ENCODE data around the gene SLC6A3.

Gene SLC6A3

DNA sequence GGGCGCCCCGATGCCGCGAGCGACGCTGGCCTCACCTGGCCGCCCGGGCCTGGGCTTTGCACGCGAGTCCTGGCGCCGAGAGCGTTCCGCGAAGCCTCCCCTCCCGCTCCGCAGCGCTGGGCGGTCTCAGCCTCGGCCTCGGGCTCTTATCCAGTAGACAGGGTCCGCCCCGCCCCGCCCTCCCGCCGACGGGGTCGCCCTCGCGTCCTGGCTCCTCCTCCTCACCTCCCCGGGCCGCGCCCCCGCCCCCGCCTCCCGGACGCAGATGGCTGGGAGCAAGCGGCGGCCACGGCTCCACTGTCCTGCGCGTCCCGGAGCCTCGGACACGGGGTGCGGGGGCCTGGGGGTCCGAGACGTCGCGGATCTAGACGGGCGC lies at the start of gene SLC6A3:
Gene SLC6A3 (minus strand): TSS at position 128 of the 376 bp plus-strand sequence. CDS start 2,243 bp downstream, outside the sequence.
- FAIRE-seq: no peak

DNA sequence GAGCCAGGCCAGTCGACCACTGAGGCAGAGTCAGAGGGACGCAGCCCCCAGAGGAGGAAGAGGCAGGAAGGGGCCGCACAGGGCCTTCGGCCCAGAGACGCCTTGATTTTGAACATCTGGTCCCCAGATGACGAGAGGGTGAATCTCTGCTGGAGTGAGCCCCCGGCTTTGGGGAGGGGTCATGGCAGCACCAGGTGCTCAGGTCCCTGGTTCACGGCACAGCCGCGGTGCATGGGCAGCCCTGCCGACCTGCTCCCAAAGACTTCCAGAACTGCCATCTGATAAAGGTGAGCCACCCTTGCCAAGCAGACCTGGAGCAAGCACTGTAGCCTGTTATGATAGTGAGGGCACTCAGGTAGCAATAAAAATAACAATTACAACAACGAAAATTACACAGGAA lies 48.7 kb upstream of the SLC6A3 start:
- no peak for FAIRE-seq

DNA sequence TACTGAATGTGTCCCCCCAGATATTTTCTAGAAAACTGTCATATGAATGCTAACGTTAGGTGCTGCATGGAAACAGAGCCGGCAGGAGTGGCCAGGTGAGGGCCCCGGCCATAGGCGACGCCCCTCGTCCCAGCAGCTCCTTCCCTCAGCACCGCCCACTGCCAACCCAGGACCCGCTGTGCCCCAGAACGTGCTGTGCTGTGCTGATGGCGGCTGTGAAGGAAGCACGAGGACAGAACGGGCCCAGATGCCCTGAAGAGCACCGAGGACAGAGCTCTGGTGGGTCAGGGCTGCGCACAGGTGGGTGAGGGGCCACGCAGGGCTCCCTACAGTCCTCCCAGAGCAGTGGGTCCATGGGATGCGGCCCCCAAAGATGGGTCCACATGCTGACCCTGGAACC lies 48.2 kb upstream of the SLC6A3 start:
- FAIRE-seq: no peak

DNA sequence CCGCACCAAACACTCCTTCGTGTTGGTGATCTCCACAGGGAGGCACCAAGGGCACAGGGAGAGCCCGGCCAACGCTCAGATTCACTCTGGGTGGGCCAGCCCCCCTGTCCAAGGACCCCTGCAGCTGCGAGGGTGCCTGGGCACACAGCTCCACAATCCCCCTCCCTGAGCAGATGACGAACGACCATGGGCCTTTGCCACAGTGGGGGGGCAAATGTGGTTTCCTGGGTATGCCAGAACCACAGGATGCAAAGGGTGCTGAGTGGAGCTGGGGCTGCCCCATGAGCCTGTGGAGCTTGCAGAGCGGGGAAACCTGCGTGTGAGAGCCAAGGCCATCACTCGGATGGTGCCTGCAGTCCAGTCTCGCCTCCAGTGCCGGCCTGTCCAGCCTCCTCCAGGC lies 47.5 kb upstream of the SLC6A3 start:
- FAIRE-seq: no peak

DNA sequence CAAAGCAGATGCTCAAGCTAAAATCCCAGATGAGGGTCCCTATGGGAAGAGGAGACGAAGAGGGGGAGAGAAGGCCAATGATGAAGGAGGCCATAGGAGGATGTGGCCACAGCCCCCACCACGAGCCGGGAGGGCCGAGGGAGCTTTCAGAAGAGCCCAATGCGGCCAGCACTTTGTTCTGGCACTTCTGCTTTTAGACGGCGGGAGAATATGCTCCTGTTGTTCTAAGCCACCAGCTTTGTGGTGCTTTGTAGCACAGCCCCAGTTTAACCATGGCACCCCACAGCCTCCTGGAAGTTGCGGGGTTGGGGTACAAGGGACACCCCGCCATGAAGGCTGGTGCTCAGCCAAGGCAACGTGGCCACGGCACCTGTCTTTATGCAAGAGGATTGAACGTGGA lies 45.1 kb upstream of the SLC6A3 start:
- no peak for FAIRE-seq

DNA sequence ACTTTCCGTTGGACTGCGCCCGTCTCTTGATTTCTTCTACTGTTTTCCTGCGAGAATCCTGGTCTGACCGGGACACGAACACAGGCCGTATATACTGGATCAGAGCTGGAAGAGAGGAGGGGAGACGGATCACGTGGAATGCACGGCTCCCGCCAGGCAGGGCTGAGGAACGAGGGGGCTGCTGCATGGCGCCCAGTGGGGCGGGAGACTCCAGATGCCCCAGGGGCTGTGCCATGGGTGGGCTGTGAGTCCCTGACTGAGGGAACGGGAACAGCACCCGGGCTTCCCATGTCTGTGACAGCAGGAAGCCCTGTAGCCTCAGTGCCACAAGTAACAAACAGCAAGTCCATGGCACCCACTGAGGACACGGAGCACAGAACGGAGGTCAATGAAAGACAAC lies 44.5 kb upstream of the SLC6A3 start:
- no peak for FAIRE-seq

DNA sequence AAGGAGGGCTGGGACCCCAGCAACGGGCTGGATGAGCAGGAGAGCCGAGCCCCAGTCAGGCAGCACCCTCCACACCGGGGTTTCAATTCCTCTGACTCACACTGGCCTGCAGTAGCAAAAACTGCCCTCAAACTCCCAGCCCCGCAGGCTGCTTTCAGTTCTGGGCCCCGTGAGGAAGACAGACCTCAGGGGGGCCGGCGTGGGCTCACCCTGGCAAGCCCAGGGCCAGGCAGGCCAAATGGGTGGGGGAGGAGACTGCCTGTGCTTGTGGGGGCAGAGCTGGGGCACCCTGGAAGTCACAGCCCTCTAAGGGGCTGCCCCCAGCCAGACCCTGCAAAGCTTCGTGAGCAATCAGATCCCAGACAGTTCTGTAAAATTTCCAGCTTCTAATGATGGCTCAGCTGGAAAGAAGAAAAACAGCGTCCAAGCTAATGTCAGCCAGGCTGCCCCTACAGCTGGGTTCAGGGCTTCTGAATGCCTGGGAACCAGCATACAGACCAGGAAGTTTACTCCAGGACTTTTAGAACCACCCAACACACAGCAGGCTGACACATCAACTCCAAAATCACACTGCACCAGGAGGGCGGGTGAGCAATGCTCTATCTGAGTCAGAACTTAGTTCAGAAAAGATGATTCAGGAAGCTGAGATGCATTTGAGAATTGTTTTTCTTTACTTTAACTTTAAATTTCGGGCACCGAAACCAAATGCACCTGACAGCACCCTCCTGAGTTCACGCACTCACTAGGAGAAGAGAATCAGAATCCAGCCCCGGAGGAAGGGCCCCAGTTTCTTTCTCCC lies 43.8 kb upstream of the SLC6A3 start:
- no peak for FAIRE-seq

DNA sequence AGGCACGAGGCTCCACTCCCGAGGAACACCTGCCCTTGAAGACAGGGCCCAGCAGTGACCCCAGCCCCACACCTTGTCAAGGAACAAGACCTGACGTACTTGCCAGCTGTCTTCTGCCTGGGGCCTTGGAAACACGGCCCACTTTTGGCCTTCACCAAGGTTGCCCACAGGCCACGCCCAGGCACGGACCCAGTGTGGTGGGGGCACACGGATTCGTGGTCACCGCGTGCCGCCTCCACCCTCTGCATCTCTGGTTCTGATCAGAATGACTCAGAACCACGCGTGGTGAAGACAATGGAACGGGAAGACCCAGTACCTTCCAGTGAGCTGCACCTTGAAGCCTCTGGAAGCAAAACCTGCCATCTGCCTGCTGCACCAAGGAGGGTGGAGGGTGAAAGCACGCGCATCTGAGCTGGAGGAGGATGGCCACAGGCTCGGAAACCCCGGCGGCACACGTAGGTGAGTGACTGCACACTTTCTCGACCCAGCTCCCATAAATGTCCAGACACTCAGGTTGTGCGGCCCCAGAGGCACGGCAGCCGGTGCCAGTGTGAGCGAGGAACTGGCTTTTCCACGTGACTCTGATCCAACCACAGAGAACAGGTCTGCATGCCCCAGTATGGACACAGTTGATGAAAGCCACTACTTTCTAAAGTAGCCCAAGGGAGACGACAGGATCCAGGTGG lies 42.0 kb upstream of the SLC6A3 start:
- no peak for FAIRE-seq

DNA sequence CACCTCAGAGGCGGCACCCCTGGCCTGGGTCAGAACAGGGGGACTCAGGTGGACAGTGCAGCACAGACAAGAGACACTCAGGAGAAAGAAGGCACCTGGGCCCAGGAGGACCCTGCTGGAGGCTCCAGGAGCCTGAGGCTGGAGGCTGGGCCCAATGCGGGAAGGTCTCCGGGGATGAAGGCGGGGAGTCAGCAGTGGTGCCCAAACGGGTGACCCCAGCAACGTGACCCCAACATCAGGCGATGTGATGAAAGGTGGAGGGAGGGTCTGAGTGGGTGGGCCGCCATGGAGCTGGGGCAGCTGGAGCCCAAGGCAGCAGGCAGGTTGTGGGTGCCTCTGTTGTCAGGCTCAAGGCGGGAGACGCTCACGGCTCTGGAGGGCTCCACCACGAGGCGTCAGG lies 41.0 kb upstream of the SLC6A3 start:
- no peak for FAIRE-seq

DNA sequence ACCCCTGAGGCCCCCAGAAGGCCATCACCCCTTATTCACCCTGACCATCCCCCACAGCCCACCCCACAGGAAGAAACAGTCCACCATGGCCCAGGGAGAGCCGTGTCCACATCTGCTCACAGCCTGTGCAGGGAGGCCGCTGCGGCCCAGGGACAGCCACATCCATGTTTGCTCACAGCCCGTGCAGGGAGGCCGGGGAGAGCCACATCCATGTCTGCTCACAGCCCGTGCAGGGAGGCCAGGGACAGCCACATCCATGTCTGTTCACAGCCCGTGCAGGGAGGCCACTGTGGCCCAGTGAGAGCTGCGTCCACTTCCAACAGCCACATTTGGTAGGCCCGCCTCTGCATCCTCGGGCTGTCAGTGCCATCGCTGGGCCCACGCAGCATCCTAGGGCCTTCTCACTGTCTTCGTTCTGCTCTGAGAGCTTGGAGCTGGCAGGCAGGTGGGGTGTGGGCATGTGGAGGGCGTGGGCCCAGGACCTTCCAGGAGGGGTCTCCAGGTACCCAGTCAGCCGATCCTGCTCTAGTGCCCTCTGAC lies 40.4 kb upstream of the SLC6A3 start:
- FAIRE-seq: no peak

DNA sequence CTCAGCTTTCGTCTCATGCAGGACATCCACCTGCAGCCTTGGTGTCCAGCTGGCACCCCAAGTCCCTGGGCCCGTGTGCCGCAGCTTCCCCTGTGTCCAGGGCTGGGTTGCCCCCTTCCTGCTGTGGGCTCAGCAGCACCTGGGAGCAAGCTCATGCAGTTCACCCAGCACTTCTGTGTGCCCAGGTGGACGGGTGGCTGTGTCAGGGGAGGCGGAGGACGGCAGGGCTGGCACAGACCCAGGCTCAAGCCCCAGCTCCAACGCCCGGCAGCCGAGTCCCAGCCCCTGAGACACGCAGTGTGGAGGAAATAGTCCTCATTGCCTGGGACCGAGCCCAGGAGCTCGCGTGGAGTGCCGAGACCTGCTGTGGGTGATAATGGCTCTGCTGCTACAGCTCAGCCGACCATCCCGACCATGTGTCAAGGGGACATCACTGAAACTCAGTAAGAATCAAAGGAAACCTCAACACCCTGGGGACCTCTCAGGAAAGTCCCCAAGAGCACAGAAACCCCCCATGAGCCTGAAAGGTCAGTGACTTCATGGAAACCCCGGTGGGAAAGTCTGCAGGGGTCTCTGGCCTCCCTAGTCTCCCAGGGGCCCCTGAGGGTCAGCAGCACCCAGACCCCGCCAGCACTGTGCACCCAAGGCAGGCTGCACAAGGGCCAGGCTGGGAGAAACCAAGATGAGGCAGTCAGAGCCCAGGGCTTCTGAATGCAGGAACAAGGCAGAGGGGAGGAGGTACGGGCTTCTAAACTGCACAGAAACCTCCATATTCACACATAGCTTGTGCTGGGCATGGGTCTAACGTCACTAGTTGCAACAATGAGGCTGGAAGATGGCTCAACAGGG lies 39.7 kb upstream of the SLC6A3 start:
- FAIRE-seq: no peak

DNA sequence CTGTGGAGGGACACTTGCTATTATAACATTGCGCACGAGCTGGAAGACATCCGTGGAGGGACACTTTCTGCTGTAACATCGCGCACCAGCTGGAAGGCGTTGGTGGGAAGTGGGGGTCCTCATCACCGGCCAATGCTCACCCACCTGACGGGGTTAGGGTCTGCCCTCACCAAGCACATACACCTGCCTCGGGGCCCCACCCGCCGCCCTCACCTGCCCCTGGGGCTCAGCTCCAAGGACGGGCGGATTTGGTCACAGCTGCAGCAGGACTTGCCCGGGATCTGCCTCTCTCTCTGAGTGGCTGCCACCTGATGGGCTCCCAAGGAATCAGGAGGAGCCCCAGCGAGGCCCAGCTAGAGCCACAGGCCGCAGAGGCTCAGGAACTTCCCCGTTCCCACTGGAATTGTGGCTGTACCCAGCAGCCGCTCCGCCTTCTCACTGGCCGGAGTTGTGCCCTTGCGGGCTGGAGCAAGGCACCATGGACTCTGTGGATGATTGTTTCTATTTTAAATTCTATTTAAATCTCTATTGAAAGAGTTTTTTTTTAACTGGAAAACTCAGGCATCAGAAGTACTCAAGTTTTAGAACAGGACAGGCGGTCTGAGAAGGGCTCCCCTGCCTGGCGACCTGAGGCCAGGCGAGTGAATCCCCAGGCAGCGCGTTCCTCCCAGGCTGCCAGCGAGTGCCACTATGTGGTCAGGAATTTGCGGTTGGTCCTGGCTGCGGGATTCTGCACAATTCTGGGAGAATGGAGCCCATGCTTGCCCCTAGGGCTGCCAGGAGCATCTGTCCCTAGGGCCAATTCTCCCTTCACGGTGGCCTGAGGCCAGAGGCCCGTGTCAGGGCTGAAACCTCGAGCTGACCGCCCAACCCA lies 38.9 kb upstream of the SLC6A3 start:
- FAIRE-seq: no peak

DNA sequence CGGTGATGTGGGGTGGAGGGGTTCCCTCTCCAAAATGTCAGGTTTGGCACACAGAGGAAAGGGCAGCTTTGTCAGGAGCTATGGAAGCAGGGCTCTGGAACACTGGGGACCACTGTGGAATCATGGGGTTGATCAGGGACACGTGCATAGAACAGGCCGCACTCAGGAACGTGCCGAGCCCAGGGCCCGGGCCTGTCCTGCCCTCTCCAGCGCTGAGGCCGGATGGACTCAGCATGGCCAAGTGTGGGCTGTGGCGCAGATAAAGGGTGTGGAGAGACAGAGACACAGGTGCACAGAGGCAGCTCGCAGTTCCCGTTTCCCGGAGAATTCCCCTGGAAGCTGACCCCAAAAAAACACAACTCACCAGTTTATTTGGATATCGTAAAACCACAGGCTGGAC lies 37.8 kb upstream of the SLC6A3 start:
- no peak for FAIRE-seq

DNA sequence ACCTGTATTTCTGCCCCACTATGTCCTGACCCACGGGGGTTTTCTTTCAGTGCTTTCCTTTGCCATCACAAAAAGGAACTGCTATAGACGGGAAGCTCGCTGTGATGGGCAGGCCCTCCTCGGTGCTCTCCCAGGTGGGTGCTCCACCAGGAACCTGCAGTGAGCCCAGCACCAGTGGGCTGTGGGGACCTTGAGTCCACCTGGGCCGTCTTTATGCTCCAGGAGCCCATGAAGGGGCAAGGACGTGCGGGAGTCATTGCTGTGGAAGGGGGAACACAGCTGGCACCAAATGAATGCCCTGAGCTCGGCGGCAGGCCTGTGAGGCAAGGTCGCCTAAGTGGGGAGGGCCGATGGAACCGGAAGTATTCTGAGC lies 36.7 kb upstream of the SLC6A3 start:
- no peak for FAIRE-seq

DNA sequence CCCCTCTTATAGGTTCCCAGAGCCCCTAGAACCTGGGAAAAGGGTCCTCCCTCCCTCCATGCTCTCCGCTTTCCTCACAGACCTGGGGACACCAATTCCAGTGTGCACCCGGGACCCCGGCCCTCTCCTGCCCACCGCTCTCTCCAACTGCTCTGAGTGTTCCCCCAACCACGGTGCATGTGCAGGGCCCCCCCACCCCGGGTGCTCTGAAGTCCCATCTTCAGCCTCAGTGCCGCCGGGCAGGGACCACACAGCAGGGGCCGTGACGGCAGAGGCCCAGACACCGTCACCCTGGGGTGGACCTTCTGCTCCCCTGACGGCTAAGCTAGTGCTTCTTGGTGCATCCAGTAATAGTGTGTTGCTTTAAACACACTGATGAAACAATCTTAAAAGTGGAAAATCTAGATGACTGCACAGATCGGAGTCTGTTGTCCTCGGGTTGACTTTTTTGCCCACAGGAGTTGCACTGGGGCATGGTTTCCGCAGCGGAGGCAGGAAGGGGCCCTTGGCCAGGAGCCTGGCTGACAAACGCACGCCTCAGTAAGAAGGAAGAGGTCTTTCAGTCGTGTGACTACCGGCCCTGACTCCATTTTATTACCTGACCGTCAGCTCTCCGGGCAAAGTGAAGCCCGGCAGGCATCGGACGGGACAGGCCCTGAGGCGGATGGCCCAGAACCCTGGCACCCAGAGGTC lies 36.2 kb upstream of the SLC6A3 start:
- FAIRE-seq: no peak

DNA sequence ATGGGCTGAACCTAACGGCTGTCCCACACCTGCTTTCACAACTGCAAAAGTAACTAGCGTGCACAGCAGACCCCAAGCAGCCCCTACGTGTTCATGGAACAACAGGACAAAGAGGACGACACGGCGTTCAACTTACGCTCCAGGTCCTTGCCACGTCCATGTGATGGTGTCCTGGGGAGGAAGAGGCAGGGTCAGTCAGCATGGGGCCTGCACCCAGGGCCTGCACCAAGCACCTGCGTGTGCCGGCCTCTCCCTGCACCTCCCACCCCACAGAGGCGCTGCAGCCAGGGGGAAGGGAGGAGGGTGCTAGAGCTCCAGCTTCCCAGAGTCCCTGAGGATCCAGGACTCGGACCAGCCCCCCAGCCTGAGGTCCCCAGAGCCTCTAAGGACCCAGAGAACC lies 35.6 kb upstream of the SLC6A3 start:
- no peak for FAIRE-seq

DNA sequence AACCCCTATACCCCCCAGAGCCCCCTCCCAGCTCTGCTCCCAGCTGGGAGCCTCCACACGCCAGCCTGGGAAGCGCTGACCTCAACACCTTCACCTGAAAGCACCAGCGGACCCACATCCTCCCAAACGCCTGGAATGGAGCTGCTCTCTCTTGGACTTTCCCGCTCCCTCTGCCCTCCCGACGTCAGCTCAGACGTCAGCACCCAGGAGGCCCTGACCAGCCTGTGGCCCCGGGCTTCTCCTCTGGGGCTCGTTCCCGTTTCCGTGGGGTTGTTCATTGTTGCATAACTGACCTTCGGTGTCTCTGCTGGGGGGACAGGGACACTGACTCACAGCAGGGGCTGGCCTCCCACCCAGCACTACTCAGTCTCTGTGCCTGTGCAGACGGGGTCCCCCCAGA lies 35.0 kb upstream of the SLC6A3 start:
- FAIRE-seq: no peak

DNA sequence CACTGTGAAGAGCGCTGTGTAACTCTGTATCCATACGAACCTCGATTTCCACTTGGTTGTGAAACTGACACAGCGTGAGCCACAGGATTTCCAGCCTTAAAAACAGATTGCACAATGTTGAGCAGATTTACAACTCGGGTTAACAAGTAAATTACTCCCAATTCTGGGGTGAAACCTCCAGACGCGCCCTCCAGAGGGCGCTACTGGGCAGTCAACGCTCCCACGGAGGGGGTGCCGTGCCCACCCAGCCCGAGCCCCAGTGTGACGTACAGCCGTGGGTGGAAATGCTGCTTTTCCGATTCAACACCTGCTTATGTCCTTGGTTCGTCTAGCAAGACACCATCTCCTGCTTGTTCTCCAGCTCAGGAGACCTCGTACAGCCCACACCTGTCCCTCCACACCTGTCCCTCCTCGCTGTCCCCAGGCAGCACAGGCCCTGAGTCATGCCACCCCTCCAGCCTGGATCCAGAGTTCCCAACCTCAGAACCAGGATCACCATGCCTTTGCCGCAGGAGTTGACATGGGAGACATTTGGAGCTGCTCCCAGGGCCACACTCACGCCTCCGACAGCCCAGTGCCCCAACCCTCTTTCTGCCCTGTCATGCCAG lies 34.4 kb upstream of the SLC6A3 start:
- FAIRE-seq: no peak

DNA sequence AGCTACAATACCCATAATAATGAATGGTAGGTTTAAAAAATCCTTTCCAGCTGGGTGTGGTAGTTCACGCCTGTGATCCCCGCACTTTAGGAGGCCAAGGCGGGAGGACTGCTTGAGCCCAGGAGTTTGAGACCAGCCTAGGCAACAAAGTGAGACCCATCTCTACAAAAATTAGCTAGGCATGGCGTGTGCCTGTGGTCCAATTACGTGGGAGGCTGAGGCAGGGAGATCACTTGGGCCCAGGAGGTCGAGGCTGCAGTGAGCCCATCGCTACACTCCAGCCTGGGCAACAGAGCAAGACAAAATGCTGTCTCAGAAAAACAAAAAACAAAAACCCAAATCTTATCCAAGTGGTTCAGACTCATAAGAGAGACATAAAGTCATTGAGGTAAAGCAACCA lies 33.8 kb upstream of the SLC6A3 start:
- no peak for FAIRE-seq

DNA sequence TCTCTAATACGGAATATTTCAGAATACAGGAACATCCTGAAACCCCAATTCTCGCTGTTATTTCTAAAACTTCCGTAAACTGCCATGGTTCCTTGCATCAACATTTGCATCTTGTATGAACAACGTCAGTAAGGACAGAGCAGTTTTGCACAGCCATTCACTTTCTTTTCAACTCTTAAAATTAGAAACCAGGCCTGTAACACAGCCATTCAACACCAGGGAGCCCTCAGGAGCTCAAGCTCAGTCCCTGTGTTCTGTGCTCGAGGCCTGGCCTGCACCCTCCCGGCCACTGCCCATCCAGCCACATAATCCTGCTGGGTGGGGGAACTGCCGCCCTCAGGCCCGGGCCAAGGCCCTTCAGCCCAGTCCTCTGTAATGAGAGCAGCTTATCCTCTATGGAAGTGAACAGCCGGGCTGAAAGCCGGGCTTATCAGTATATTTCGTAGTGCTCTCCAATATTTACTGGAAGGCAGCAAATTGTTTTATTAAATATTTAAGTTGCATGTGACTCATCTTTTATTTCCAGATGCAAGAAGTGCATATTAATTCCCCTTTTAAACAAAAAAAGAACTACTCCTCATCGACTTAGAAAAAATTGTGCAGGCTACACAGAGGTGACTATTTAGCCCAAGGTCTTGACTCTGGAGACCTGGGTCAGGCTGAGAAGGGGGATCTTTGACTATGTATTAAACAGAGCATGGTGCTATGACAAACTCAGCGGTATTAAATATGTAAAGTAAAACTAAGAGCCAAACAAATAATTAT lies 33.2 kb upstream of the SLC6A3 start:
- FAIRE-seq: no peak

DNA sequence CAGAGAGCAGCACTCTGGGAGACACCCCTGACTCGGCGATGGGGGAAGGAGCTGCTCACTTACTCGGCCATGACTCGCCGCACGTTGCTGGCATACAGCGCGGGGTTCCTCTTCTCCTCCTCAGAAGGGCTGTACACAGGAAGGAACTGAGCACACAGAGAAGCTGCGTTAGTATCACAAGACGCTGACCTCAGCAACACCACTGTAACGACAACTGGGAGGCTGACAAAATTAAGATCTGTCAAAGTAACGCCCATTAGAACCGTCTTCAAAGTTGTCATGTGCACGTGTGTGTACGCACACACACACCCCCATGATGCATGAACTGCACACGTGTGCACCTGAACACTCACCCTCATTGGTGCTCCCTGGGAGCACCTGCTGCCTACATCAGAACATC lies 32.1 kb upstream of the SLC6A3 start:
- no peak for FAIRE-seq

Data from G401.6 (cell line).